ENCODE results near the gene TBC1D22A. TPM values are rescaled to one million over a fixed set of nuclear protein-coding genes. Genes with fewer than 3 reads are reported as not detected.

The TBC1D22A gene
- total RNA-seq, 4 donors from 2014 or later = 42.6 to 70.4 (median 55.1) TPM

- Histone ChIP-seq H3K27ac (no peak overlapping the region), H3K4me3 (no peak overlapping the region), H3K36me3 (peaks cover 0 to 26% (median 0%) of the 10 kb centered on the region in 3 donors), H3K27me3 (no peaks in the 10 kb centered on the region), H3K9me3 (no peaks in the 10 kb centered on the region), H3K4me1 (no peaks in the 10 kb centered on the region)
- peak in 1 of 3 donors; percentile 36 for DNase-seq
- no peak for TF ChIP-seq CTCF (IDR thresholded peaks at IDR 0.05)
- no peak for TF ChIP-seq POLR2A (IDR thresholded peaks at IDR 0.05)
Observed at GRCh38 chr22:47014636-47015345, 252.3 kb downstream of the TBC1D22A start.

GRCh38 chr22:47015589-47016178, 253.2 kb downstream of the TBC1D22A start:
- TF ChIP-seq CTCF (IDR thresholded peaks at IDR 0.05) (no peak), POLR2A (IDR thresholded peaks at IDR 0.05) (no peak)
- peak in 1 of 3 donors; percentile 35 for DNase-seq
- Histone ChIP-seq H3K27me3 (no peaks in the 10 kb centered on the region), H3K27ac (no peak overlapping the region), H3K9me3 (no peaks in the 10 kb centered on the region), H3K4me3 (no peak overlapping the region), H3K36me3 (peaks cover 0 to 25% (median 0%) of the 10 kb centered on the region in 3 donors), H3K4me1 (no peaks in the 10 kb centered on the region)

GRCh38 chr22:47016631-47017030, 254.2 kb downstream of the TBC1D22A start:
- Histone ChIP-seq H3K36me3 (peaks cover 0 to 25% (median 0%) of the 10 kb centered on the region in 3 donors), H3K27ac (no peak overlapping the region), H3K4me1 (no peaks in the 10 kb centered on the region), H3K4me3 (no peak overlapping the region), H3K9me3 (peaks cover 0 to 5% (median 0%) of the 10 kb centered on the region in 4 donors), H3K27me3 (no peaks in the 10 kb centered on the region)
- DNase-seq = peak in 1 of 3 donors; percentile 36
- no peak for TF ChIP-seq POLR2A (IDR thresholded peaks at IDR 0.05)
- no peak for TF ChIP-seq CTCF (IDR thresholded peaks at IDR 0.05)

- peaks cover 0 to 21% (median 0%) of the 10 kb centered on the region in 3 donors for H3K36me3 ChIP-seq
- TF ChIP-seq POLR2A (IDR thresholded peaks at IDR 0.05) (no peak), CTCF (IDR thresholded peaks at IDR 0.05) (no peak)
- H3K4me1 ChIP-seq = no peaks in the 10 kb centered on the region
- no peaks in the 10 kb centered on the region for H3K27me3 ChIP-seq
- H3K9me3 ChIP-seq = peaks cover 0 to 5% (median 0%) of the 10 kb centered on the region in 4 donors
- no peak overlapping the region for H3K27ac ChIP-seq
- DNase-seq = peak in 2 of 3 donors; percentile 30
- no peak overlapping the region for H3K4me3 ChIP-seq
Observed at GRCh38 chr22:47017245-47017644, 254.8 kb downstream of the TBC1D22A start.

- Histone ChIP-seq H3K27ac (no peak overlapping the region), H3K27me3 (no peaks in the 10 kb centered on the region), H3K36me3 (peaks cover 0 to 21% (median 0%) of the 10 kb centered on the region in 3 donors), H3K9me3 (peaks cover 0 to 5% (median 0%) of the 10 kb centered on the region in 4 donors), H3K4me3 (no peak overlapping the region), H3K4me1 (no peaks in the 10 kb centered on the region)
- TF ChIP-seq POLR2A (IDR thresholded peaks at IDR 0.05) = no peak
- TF ChIP-seq CTCF (IDR thresholded peaks at IDR 0.05) = no peak
- peak in 2 of 3 donors; percentile 30 to 42 for DNase-seq
Observed at GRCh38 chr22:47018010-47018910, 255.8 kb downstream of the TBC1D22A start.

Measured in Peyer's patch (tissue), 4 donors.